Heart left ventricle (tissue), 13 donors: Measurements from ENCODE around the gene LCMT2.

Experiments used
- CTCF ChIP-seq, 12 donors: fragments of 200-600 bp; sonication (generic) in 4 of 12; IDR thresholded peaks; one replicate each; pipeline versions ENCODE4 v1.5.0 to v1.8.0; 2018 to 2022; ENCODE audit warnings: antibody characterized with exemption in 12 of 12, mild to moderate bottlenecking in 5 of 12
- POLR2A ChIP-seq, 2 donors: fragments of 450-650 bp; IDR thresholded peaks; one replicate each; pipeline ENCODE4 v1.6.1; 2017; ENCODE audit warnings: antibody characterized with exemption in 2 of 2, mild to moderate bottlenecking in 2 of 2, moderate library complexity in 2 of 2
- donor health status: ischemic (EF 13 %, LVEDD 7.1; RV severe dilation, severe dysfunction).
- donor health status: DM: no; HTN: yes; CAD: no.
- donor health status: DM: no; HTN: no; CAD: no.
- donor health status: ischemic (EF 25% LVEDD 6.9; RV normal size, moderate dysfunction).
- donor health status: ischemic (EF 25% LVEDD 5.7; RV mildly dilated, moderate dysfunction).
- donor health status: ischemic (EF 35%, LVEDD 5.7; RV mildly dilated, moderate dysfunction).
- donor health status: nonischemic (EF 11% LVEDD 7.7; RV severe dilation, severe dysfunction).
- donor health status: DM: yes; HTN: yes; CAD: no.
- donor health status: PGD.
- donor health status: ischemic (EF 29% LVEDD 5.4; RV normal size, mild dysfunction).
- donor health status: nonischemic (EF 23%, LVEDD 6.1; RV moderate dilation, normal function).

- no peak for TF ChIP-seq POLR2A (IDR thresholded peaks at IDR 0.05)
- no peak for TF ChIP-seq CTCF (IDR thresholded peaks at IDR 0.05)
These were observed 985 bp downstream of the LCMT2 start for GRCh38 chr15:43329217-43329959.
